Osteocyte (in vitro differentiated cells): ENCODE measurements around the gene LSM4. TPM values are rescaled to one million over a fixed set of nuclear protein-coding genes. Genes with fewer than 3 reads are reported as not detected.
"Not testable (repeated sequence)": the region's sequence is repeated elsewhere in the genome, so short reads cannot be mapped to it uniquely, and the experiment has no call there.

Experiments
- DNase-seq: peaks from one replicate; pipeline ENCODE4 v3.0.0; 2021; ENCODE audit warnings: mixed read lengths; ENCODE audit not compliant: unreplicated experiment; ENCODE audit errors: extremely low spot score
- H3K27ac Mint-ChIP-seq: one replicate; pipeline ENCODE4 v1.8.0; 2021; ENCODE audit warnings: mild to moderate bottlenecking, mixed read lengths; ENCODE audit not compliant: unreplicated experiment
- H3K27me3 Mint-ChIP-seq: one replicate; pipeline ENCODE4 v1.8.0; 2021; ENCODE audit warnings: mixed read lengths; ENCODE audit not compliant: unreplicated experiment
- H3K36me3 Mint-ChIP-seq: one replicate; pipeline ENCODE4 v1.8.0; 2021; ENCODE audit warnings: mixed read lengths; ENCODE audit not compliant: unreplicated experiment
- H3K4me1 Mint-ChIP-seq: one replicate; pipeline ENCODE4 v1.8.0; 2021; ENCODE audit warnings: mixed read lengths; ENCODE audit not compliant: unreplicated experiment
- H3K4me3 Mint-ChIP-seq: one replicate; pipeline ENCODE4 v1.8.0; 2021; ENCODE audit warnings: mild to moderate bottlenecking, moderate library complexity, mixed read lengths; ENCODE audit not compliant: unreplicated experiment
- H3K9me3 Mint-ChIP-seq: one replicate; pipeline ENCODE4 v1.8.0; 2021; ENCODE audit warnings: mixed read lengths; ENCODE audit not compliant: unreplicated experiment
- long read RNA-seq: library from polyadenylated mRNA; unstranded; transcript quantifications from one replicate; pipeline ENCODE4 v2.0.0, GENCODE V29; 2021
- total RNA-seq: library from RNA; stranded (reverse); gene quantifications from 2 replicates; pipeline ENCODE4 v1.2.1, GENCODE V29; 2021
- TF ChIP-seq, protein P1 (sequence below): fragments of 200-600 bp; sonication (generic); IDR thresholded peaks from 2 replicates; pipeline ENCODE4 v1.5.0; 2021; ENCODE audit warnings: antibody characterized with exemption, mild to moderate bottlenecking, moderate library complexity

Gene LSM4
- 92.1 and 98.1 TPM in 2 replicates for total RNA-seq
- long read RNA-seq, transcript LSM4-203 (5 exons, 1,908 nt): major isoform, 83 of 87 reads
- long read RNA-seq, partial matches to known transcripts: 2 of 87 reads
- long read RNA-seq, other reads (novel, unspliced or antisense): 1 of 87 reads

GRCh38 chr19:18322759-18323460 is at the start of gene LSM4:
Gene LSM4 (minus strand): TSS chr19:18323076. CDS start chr19:18323020, 56 bp downstream.
- H3K9me3 Mint-ChIP-seq: no peaks in the 10 kb centered on the region
- H3K36me3 Mint-ChIP-seq: no peaks in the 10 kb centered on the region
- TF ChIP-seq, protein P1, sequence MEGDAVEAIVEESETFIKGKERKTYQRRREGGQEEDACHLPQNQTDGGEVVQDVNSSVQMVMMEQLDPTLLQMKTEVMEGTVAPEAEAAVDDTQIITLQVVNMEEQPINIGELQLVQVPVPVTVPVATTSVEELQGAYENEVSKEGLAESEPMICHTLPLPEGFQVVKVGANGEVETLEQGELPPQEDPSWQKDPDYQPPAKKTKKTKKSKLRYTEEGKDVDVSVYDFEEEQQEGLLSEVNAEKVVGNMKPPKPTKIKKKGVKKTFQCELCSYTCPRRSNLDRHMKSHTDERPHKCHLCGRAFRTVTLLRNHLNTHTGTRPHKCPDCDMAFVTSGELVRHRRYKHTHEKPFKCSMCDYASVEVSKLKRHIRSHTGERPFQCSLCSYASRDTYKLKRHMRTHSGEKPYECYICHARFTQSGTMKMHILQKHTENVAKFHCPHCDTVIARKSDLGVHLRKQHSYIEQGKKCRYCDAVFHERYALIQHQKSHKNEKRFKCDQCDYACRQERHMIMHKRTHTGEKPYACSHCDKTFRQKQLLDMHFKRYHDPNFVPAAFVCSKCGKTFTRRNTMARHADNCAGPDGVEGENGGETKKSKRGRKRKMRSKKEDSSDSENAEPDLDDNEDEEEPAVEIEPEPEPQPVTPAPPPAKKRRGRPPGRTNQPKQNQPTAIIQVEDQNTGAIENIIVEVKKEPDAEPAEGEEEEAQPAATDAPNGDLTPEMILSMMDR: no peak
- no peaks in the 10 kb centered on the region for H3K27me3 Mint-ChIP-seq
- DNase-seq: peak; percentile 99
- H3K4me3 Mint-ChIP-seq: peak within 1 kb of the TSS; percentile 86
- H3K27ac Mint-ChIP-seq: peak within 1 kb of the TSS; percentile 94
- peaks cover 25% of the 10 kb centered on the region for H3K4me1 Mint-ChIP-seq

GRCh38 chr19:18368504-18369222 is 45.8 kb upstream of the LSM4 start:
- TF ChIP-seq, protein P1: no peak
- no peak overlapping the region for H3K4me3 Mint-ChIP-seq
- DNase-seq: no peak
- peaks cover 3% of the 10 kb centered on the region for H3K36me3 Mint-ChIP-seq
- no peaks in the 10 kb centered on the region for H3K27me3 Mint-ChIP-seq
- H3K9me3 Mint-ChIP-seq: no peaks in the 10 kb centered on the region
- peak overlapping the region; percentile 50 for H3K27ac Mint-ChIP-seq
- H3K4me1 Mint-ChIP-seq: peaks cover 35% of the 10 kb centered on the region

GRCh38 chr19:18366021-18366435 is 43.2 kb upstream of the LSM4 start:
- H3K27ac Mint-ChIP-seq: peak overlapping the region; percentile 95
- peaks cover 33% of the 10 kb centered on the region for H3K4me1 Mint-ChIP-seq
- no peak for DNase-seq
- no peaks in the 10 kb centered on the region for H3K27me3 Mint-ChIP-seq
- TF ChIP-seq, protein P1: no peak
- H3K36me3 Mint-ChIP-seq: peaks cover 13% of the 10 kb centered on the region
- H3K9me3 Mint-ChIP-seq: no peaks in the 10 kb centered on the region
- H3K4me3 Mint-ChIP-seq: no peak overlapping the region

- Mint-ChIP-seq H3K9me3 (no peaks in the 10 kb centered on the region), H3K4me3 (peak overlapping the region; percentile 10), H3K36me3 (peaks cover 13% of the 10 kb centered on the region), H3K27ac (peak overlapping the region; percentile 95), H3K4me1 (peaks cover 33% of the 10 kb centered on the region), H3K27me3 (no peaks in the 10 kb centered on the region)
- no peak for DNase-seq
- TF ChIP-seq, protein P1: no peak
Measured at GRCh38 chr19:18364826-18365528, 42.1 kb upstream of the LSM4 start.

GRCh38 chr19:18364277-18364825 is 41.5 kb upstream of the LSM4 start:
- peaks cover 18% of the 10 kb centered on the region for H3K36me3 Mint-ChIP-seq
- not testable (repeated sequence) for H3K9me3 Mint-ChIP-seq, H3K27me3 Mint-ChIP-seq, DNase-seq, H3K4me3 Mint-ChIP-seq
- peak overlapping the region; percentile 95 for H3K27ac Mint-ChIP-seq
- peaks cover 29% of the 10 kb centered on the region for H3K4me1 Mint-ChIP-seq
